ENCODE results near the gene CCT8. TPM values are rescaled to one million over a fixed set of nuclear protein-coding genes. Genes with fewer than 3 reads are reported as not detected.

Gene CCT8
- total RNA-seq, 1 experiment from 2014 or later, result 244 TPM

DNA sequence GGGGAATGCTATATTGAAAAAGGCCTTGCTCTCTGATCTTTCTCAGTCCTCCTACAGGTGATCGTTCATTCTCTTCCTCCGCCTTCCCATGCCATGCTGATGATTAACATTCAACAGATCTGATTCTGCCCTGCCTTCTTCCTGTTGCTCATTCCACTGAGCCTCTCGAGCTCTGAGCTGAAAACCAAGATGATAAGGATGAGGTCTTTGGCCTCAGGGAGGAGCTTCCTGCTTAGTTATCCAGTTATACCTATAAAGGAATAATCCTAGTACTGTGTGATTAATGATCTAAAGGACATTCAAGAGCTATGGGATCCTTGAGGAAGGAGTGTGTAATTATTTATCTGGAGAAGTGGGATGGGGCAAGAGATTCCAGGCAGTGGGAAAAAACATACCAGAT lies 31.8 kb upstream of the CCT8 start:
- TF ChIP-seq, protein P1, sequence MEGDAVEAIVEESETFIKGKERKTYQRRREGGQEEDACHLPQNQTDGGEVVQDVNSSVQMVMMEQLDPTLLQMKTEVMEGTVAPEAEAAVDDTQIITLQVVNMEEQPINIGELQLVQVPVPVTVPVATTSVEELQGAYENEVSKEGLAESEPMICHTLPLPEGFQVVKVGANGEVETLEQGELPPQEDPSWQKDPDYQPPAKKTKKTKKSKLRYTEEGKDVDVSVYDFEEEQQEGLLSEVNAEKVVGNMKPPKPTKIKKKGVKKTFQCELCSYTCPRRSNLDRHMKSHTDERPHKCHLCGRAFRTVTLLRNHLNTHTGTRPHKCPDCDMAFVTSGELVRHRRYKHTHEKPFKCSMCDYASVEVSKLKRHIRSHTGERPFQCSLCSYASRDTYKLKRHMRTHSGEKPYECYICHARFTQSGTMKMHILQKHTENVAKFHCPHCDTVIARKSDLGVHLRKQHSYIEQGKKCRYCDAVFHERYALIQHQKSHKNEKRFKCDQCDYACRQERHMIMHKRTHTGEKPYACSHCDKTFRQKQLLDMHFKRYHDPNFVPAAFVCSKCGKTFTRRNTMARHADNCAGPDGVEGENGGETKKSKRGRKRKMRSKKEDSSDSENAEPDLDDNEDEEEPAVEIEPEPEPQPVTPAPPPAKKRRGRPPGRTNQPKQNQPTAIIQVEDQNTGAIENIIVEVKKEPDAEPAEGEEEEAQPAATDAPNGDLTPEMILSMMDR (conservative IDR thresholded peaks at IDR 0.05; ENCODE audit: low read depth, low read length), result 0 out of 2 replicates have a peak, but pooled peaks have one; percentile 18
- no peak for TF ChIP-seq EZH2phosphoT487 (IDR thresholded peaks at IDR 0.05; ENCODE audit: borderline replicate concordance, low read length)
- ATAC-seq (peak; percentile 99), DNase-seq (peak; percentile 80)
- intact Hi-C loops (cut with micrococcal nuclease), result no loop called here
- Histone ChIP-seq H3K79me2 (ENCODE audit: low read length) (no peaks in the 10 kb centered on the region), H3K9me2 (replicated peaks; ENCODE audit: low read length) (no peaks in the 10 kb centered on the region), H3K36me3 (ENCODE audit: low read depth, low read length) (no peaks in the 10 kb centered on the region), H3K4me1 (ENCODE audit: insufficient read depth, low read length) (peaks cover 13% of the 10 kb centered on the region), H3K27me3 (ENCODE audit: low read length) (no peaks in the 10 kb centered on the region), H3K27ac (ENCODE audit: low read length) (no peak overlapping the region), H3K4me3 (ENCODE audit: low read length) (no peak overlapping the region), H3K9ac (ENCODE audit: low read length) (no peak overlapping the region), H2AFZ (ENCODE audit: low read length) (peak overlapping the region; percentile 6; the same call in 1 of the 2 replicates), H3F3A (ENCODE audit: low read length, unreplicated experiment) (no peaks in the 10 kb centered on the region), H3K9me3 (ENCODE audit: low read length) (no peaks in the 10 kb centered on the region), H4K20me1 (ENCODE audit: low read length) (no peaks in the 10 kb centered on the region), H3K4me2 (ENCODE audit: low read length) (peak overlapping the region; percentile 11; the same call in 1 of the 2 replicates)
- ChIA-PET POLR2A (ENCODE audit: unreplicated experiment) (no interaction called here), CTCF (interaction anchor here (0.5 to 1.1 kb wide), 2 partner anchors 9 to 189 kb away, joined by 5 to 6 read pairs; no protein-coding TSS in a partner anchor)
- no TSS peak for BruUV-seq (replicated peaks)

DNA sequence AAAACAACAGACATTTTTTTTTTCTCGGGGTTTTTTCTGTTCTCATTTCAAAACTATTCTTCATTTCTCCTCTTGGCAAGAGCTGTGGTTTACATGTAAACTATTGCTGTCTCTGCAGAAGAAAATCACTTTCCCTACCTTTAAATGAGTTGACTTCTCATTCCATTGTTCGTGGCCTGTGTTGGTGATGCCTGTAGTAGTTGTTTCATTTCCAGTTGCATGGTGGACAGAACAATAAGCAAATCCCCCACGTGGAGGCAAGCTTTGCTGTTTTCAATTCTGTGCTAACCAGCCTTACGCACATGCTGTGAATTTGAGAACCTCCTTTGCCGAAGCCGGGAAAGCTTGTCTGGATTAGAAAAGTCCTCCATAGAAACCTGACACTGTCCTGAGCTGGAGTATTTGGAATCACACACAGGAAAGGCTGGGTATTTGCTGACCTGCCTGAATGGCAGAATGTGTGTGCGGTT lies 30.8 kb upstream of the CCT8 start:
- H3K27me3 ChIP-seq (ENCODE audit: low read length), result no peaks in the 10 kb centered on the region
- H3K9ac ChIP-seq (ENCODE audit: low read length), result no peak overlapping the region
- H3K36me3 ChIP-seq (ENCODE audit: low read depth, low read length), result no peaks in the 10 kb centered on the region
- ChIA-PET POLR2A (ENCODE audit: unreplicated experiment) (no interaction called here), CTCF (interaction anchor here (0.5 kb wide), 1 partner anchor 14 kb away, joined by 7 read pairs; no protein-coding TSS in a partner anchor)
- no peaks in the 10 kb centered on the region for H3K79me2 ChIP-seq (ENCODE audit: low read length)
- no peak overlapping the region for H2AFZ ChIP-seq (ENCODE audit: low read length)
- intact Hi-C loops (cut with micrococcal nuclease), result no loop called here
- H3F3A ChIP-seq (ENCODE audit: low read length, unreplicated experiment), result no peaks in the 10 kb centered on the region
- no peak for ATAC-seq
- H3K9me2 ChIP-seq (replicated peaks; ENCODE audit: low read length), result no peaks in the 10 kb centered on the region
- no peak overlapping the region for H3K4me3 ChIP-seq (ENCODE audit: low read length)
- no peaks in the 10 kb centered on the region for H3K9me3 ChIP-seq (ENCODE audit: low read length)
- no peak for DNase-seq
- no peak overlapping the region for H3K4me2 ChIP-seq (ENCODE audit: low read length)
- TF ChIP-seq, protein P1 (conservative IDR thresholded peaks at IDR 0.05; ENCODE audit: low read depth, low read length), result no peak
- TF ChIP-seq EZH2phosphoT487 (IDR thresholded peaks at IDR 0.05; ENCODE audit: borderline replicate concordance, low read length), result no peak
- no peak for TF ChIP-seq EZH2 (IDR thresholded peaks at IDR 0.05; ENCODE audit: low read length, unreplicated experiment)
- no peaks in the 10 kb centered on the region for H4K20me1 ChIP-seq (ENCODE audit: low read length)
- no peak overlapping the region for H3K27ac ChIP-seq (ENCODE audit: low read length)
- no TSS peak for BruUV-seq (replicated peaks)
- H3K4me1 ChIP-seq (ENCODE audit: insufficient read depth, low read length), result peaks cover 13% of the 10 kb centered on the region

DNA sequence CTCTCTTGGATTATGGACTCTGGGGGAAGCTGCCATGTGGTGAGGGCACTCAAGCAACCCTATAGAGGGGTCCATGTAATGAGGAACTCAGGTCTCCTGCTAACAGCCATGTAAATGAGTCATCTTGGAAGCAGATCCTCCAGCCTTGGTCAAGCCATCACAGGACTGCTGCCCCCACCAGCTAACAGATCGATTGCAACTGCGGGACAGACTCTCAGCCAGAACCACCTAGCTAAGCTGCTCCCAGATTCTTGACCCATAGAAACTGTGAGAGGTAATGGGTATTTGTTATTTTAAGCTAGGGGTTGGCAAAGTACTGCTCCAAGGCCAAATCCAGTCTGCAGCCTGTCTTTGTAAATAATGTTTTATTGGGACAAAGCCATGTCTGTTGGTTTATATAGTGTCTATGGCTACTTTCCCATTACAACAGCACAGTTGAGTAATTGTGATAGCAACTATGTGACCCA lies 29.4 kb upstream of the CCT8 start:
- Histone ChIP-seq H3K27ac (ENCODE audit: low read length) (no peak overlapping the region), H3K4me1 (ENCODE audit: insufficient read depth, low read length) (peaks cover 13% of the 10 kb centered on the region), H3K9me3 (ENCODE audit: low read length) (no peaks in the 10 kb centered on the region), H4K20me1 (ENCODE audit: low read length) (no peaks in the 10 kb centered on the region), H3K36me3 (ENCODE audit: low read depth, low read length) (no peaks in the 10 kb centered on the region), H3K9me2 (replicated peaks; ENCODE audit: low read length) (no peaks in the 10 kb centered on the region), H3K27me3 (ENCODE audit: low read length) (no peaks in the 10 kb centered on the region), H3K4me3 (ENCODE audit: low read length) (no peak overlapping the region), H3K9ac (ENCODE audit: low read length) (no peak overlapping the region), H3K79me2 (ENCODE audit: low read length) (no peaks in the 10 kb centered on the region), H2AFZ (ENCODE audit: low read length) (no peak overlapping the region), H3F3A (ENCODE audit: low read length, unreplicated experiment) (no peaks in the 10 kb centered on the region), H3K4me2 (ENCODE audit: low read length) (no peak overlapping the region)
- no peak for DNase-seq
- TF ChIP-seq EZH2phosphoT487 (IDR thresholded peaks at IDR 0.05; ENCODE audit: borderline replicate concordance, low read length), result no peak
- TF ChIP-seq, protein P1 (conservative IDR thresholded peaks at IDR 0.05; ENCODE audit: low read depth, low read length), result no peak
- TF ChIP-seq EZH2 (IDR thresholded peaks at IDR 0.05; ENCODE audit: low read length, unreplicated experiment), result no peak
- ChIA-PET CTCF (no interaction called here), POLR2A (ENCODE audit: unreplicated experiment) (no interaction called here)
- no peak for ATAC-seq
- no TSS peak for BruUV-seq (replicated peaks)
- intact Hi-C loops (cut with micrococcal nuclease), result no loop called here
